Measurements from ENCODE around the gene BMP5.

DNA sequence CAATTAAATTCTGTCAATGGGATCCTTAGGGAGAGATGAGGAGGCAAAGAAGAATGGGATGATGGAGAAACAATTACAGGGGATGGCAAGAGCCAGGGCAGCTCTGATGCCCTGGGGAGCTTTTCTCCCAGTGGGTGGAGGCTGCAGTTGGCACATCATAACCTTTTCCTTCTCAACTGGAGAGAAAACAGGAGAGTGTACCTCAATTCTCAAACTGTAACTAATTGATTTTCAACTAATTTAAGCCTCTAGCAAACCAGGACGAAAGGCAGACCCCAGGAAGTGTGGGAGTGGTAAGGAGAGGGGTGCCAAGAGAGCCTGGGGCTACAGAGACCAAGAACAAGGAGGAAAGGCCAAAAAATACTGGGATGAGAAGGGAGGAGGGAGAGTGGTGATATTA is 5.7 kb downstream of the BMP5 start:
- TF ChIP-seq, protein P1, sequence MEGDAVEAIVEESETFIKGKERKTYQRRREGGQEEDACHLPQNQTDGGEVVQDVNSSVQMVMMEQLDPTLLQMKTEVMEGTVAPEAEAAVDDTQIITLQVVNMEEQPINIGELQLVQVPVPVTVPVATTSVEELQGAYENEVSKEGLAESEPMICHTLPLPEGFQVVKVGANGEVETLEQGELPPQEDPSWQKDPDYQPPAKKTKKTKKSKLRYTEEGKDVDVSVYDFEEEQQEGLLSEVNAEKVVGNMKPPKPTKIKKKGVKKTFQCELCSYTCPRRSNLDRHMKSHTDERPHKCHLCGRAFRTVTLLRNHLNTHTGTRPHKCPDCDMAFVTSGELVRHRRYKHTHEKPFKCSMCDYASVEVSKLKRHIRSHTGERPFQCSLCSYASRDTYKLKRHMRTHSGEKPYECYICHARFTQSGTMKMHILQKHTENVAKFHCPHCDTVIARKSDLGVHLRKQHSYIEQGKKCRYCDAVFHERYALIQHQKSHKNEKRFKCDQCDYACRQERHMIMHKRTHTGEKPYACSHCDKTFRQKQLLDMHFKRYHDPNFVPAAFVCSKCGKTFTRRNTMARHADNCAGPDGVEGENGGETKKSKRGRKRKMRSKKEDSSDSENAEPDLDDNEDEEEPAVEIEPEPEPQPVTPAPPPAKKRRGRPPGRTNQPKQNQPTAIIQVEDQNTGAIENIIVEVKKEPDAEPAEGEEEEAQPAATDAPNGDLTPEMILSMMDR (IDR thresholded peaks at IDR 0.05) = no peak
- no peak for TF ChIP-seq EP300 (IDR thresholded peaks at IDR 0.05; ENCODE audit: low read depth)
- no peak for TF ChIP-seq POLR2A (IDR thresholded peaks at IDR 0.05)
- TF ChIP-seq POLR2AphosphoS5 (IDR thresholded peaks at IDR 0.05) = no peak
